Lung (tissue), 12 donors: ENCODE data around the gene TMEM37. TPM values are rescaled to one million over a fixed set of nuclear protein-coding genes. Genes with fewer than 3 reads are reported as not detected.
A peak's percentile ranks its signal among the peaks of the same experiment; 100 is the strongest.

Experiments
- ATAC-seq: fragments of 200-7000 bp; cut with Tn5 transposase; one replicate; pipeline ENCODE4 v1.9.1; 2020; ENCODE audit warnings: moderate number of reproducible peaks; ENCODE audit not compliant: insufficient read depth, low FRiP score
- DNase-seq, 3 donors: peaks; one replicate each; pipeline ENCODE4 v3.0.0-alpha.2; 2013 to 2017
- H3K27ac ChIP-seq, 2 donors: one replicate each; pipeline ENCODE4 v1.5.1; 2013; ENCODE audit warnings: mild to moderate bottlenecking in 2 of 2, moderate library complexity in 2 of 2, control low read depth in 1 of 2, inconsistent platforms in 1 of 2, low read depth in 1 of 2, low read length in 1 of 2
- H3K27me3 ChIP-seq, 3 donors: one replicate each; pipeline ENCODE4 v1.5.1; 2013; ENCODE audit warnings: low read length in 2 of 3; ENCODE audit not compliant: control insufficient read depth in 3 of 3, insufficient read depth in 3 of 3
- H3K36me3 ChIP-seq, 4 donors: one replicate each; pipeline ENCODE4 v1.5.1; 2013; ENCODE audit warnings: low read length in 4 of 4, mild to moderate bottlenecking in 1 of 4, moderate library complexity in 1 of 4; ENCODE audit not compliant: control insufficient read depth in 4 of 4, insufficient read depth in 4 of 4
- H3K4me1 ChIP-seq, 5 donors: one replicate each; pipeline ENCODE4 v1.5.1; 2013; ENCODE audit warnings: low read length in 5 of 5, mild to moderate bottlenecking in 2 of 5, moderate library complexity in 1 of 5; ENCODE audit not compliant: control insufficient read depth in 5 of 5, insufficient read depth in 5 of 5
- H3K4me3 ChIP-seq: one replicate; pipeline ENCODE4 v1.5.1; 2013; ENCODE audit warnings: mild to moderate bottlenecking, control low read depth, moderate library complexity
- H3K9ac ChIP-seq, 2 donors: one replicate each; pipeline ENCODE4 v1.5.1; 2013; ENCODE audit warnings: low read length in 2 of 2, control low read depth in 1 of 2; ENCODE audit not compliant: insufficient read depth in 1 of 2
- H3K9me3 ChIP-seq, 4 donors: one replicate each; pipeline ENCODE4 v1.5.1; 2013; ENCODE audit warnings: low read length in 3 of 4, mild to moderate bottlenecking in 1 of 4, moderate library complexity in 1 of 4; ENCODE audit not compliant: control insufficient read depth in 4 of 4, insufficient read depth in 3 of 4
- CTCF ChIP-seq: IDR thresholded peaks from 2 replicates; pipeline ENCODE4 v1.5.1; 2012; ENCODE audit warnings: mild to moderate bottlenecking; ENCODE audit errors: control extremely low read depth, extremely low read depth
- WGBS, 2 donors: extraction: QIAGEN DNeasy Blood & Tissue Kit; methylation state at CpG; one replicate each; pipeline ENCODE4 v1.1.7; 2013; 5-methylcytosine and 5-hydroxymethylcytosine counted together
- polyA plus RNA-seq, 2 donors: library from polyadenylated mRNA; stranded (reverse); fragments of 200-250 nt; gene quantifications; one replicate each; pipeline ENCODE4 v1.2.1, GENCODE V29; 2013
- total RNA-seq, 2 donors: library from RNA; depleted of rRNA in 1 of 2; stranded (reverse); fragments of >200 nt in 1 of 2; gene quantifications; one replicate each; pipeline ENCODE4 v1.2.1, GENCODE V29; 2014 to 2021
- donor health status: control.
- donor health status: control.
- donor health status: Bipolar disorder and iron deficiency.
- donor health status: healthy.
- donor health status: DM: yes; HTN: yes; CAD: no.

TMEM37 gene
- total and polyA plus RNA-seq, 4 donors: 9.9 to 14.3 (median 12.1) TPM

GRCh38 chr2:119482481-119483394 lies 51.1 kb downstream of the TMEM37 start:
- peaks cover 0 to 3% (median 0%) of the 10 kb centered on the region in 4 donors for H3K9me3 ChIP-seq
- ATAC-seq (no peak), DNase-seq (peak in 2 of 3 donors; percentile 50 to 69)
- H3K4me1 ChIP-seq: peaks cover 0 to 33% (median 17%) of the 10 kb centered on the region in 5 donors
- H3K27me3 ChIP-seq: no peaks in the 10 kb centered on the region
- H3K27ac ChIP-seq: peak overlapping the region in 1 of 2 donors; percentile 39
- no peaks in the 10 kb centered on the region for H3K36me3 ChIP-seq
- no peak overlapping the region for H3K9ac ChIP-seq
- TF ChIP-seq CTCF: no peak
- WGBS, 2 donors: 68 to 72% methylated on average over 20 of the region's 20 CpGs
- H3K4me3 ChIP-seq: no peak overlapping the region

GRCh38 chr2:119483395-119483753 lies 51.7 kb downstream of the TMEM37 start:
- ATAC-seq (no peak), DNase-seq (no peak)
- H3K9ac ChIP-seq: no peak overlapping the region
- H3K36me3 ChIP-seq: no peaks in the 10 kb centered on the region
- H3K27me3 ChIP-seq: no peaks in the 10 kb centered on the region
- 77 to 79% methylated on average over 5 of the region's 5 CpGs for WGBS, 2 donors
- peaks cover 0 to 3% (median 0%) of the 10 kb centered on the region in 4 donors for H3K9me3 ChIP-seq
- peaks cover 0 to 33% (median 23%) of the 10 kb centered on the region in 5 donors for H3K4me1 ChIP-seq
- H3K4me3 ChIP-seq: no peak overlapping the region
- TF ChIP-seq CTCF: no peak
- H3K27ac ChIP-seq: peak overlapping the region in 1 of 2 donors; percentile 39

GRCh38 chr2:119483896-119484718 lies 52.5 kb downstream of the TMEM37 start:
- ATAC-seq (no peak), DNase-seq (no peak)
- Histone ChIP-seq H3K9ac (no peak overlapping the region), H3K27ac (peak overlapping the region in 1 of 2 donors; percentile 65), H3K27me3 (no peaks in the 10 kb centered on the region), H3K36me3 (no peaks in the 10 kb centered on the region), H3K9me3 (peaks cover 0 to 3% (median 0%) of the 10 kb centered on the region in 4 donors), H3K4me3 (no peak overlapping the region), H3K4me1 (peaks cover 0 to 41% (median 27%) of the 10 kb centered on the region in 5 donors)
- TF ChIP-seq CTCF: no peak
- WGBS, 2 donors: 93 to 94% methylated on average over 11 of the region's 11 CpGs
